H1 (cell line): Measurements from ENCODE around the gene POLE2. TPM values are rescaled to one million over a fixed set of nuclear protein-coding genes. Genes with fewer than 3 reads are reported as not detected.
A peak's percentile ranks its signal among the peaks of the same experiment; 100 is the strongest.

Experiments
- CTCF ChIA-PET: fragments of 300-600 bp; sonication (Branson Sonifier 250); formaldehyde crosslinking; loops from one replicate; lab custom pipeline; 2021; ENCODE audit not compliant: partially characterized antibody; lab: Charles Lee
- POLR2A ChIA-PET: fragments of 300-600 bp; sonication (Branson Sonifier 250); formaldehyde crosslinking; loops from one replicate; lab custom pipeline; 2021; ENCODE audit warnings: inconsistent platforms; ENCODE audit not compliant: partially characterized antibody; lab: Charles Lee
- DNase-seq, 2 experiments: peaks; one replicate each; pipeline versions ENCODE4 v3.0.0 to v3.0.0-alpha.2; 2010 to 2022; ENCODE audit warnings: low spot score in 2 of 2, low read depth in 1 of 2, mixed read lengths in 1 of 2
- FAIRE-seq: peaks from 2 replicates; lab custom pipeline; 2011; peaks lifted over from hg19 to GRCh38; lab: Jason Lieb, UNC
- H2AFZ ChIP-seq: 2 replicates; pipeline ENCODE4 v1.8.1; 2012; ENCODE audit warnings: low read length, inconsistent platforms
- H2AK5ac ChIP-seq: 2 replicates; pipeline ENCODE4 v1.6.1; 2013; ENCODE audit warnings: low read depth, low read length
- H2BK120ac ChIP-seq: replicated peaks from 2 replicates; pipeline ENCODE3; 2013; ENCODE audit warnings: low read depth, low read length, inconsistent platforms
- H2BK12ac ChIP-seq: 2 replicates; pipeline ENCODE4 v1.6.1; 2013; ENCODE audit warnings: low read depth, low read length
- H2BK15ac ChIP-seq: 2 replicates; pipeline ENCODE4 v1.6.1; 2013; ENCODE audit warnings: low read length
- H2BK20ac ChIP-seq: 2 replicates; pipeline ENCODE4 v1.6.1; 2013; ENCODE audit warnings: low read length
- H2BK5ac ChIP-seq: 2 replicates; pipeline ENCODE4 v1.6.1; 2013; ENCODE audit warnings: low read depth, low read length
- H3K14ac ChIP-seq: 2 replicates; pipeline ENCODE4 v1.6.1; 2013; ENCODE audit warnings: inconsistent platforms; ENCODE audit not compliant: insufficient read length
- H3K18ac ChIP-seq: 2 replicates; pipeline ENCODE4 v1.6.1; 2013; ENCODE audit warnings: low read length; ENCODE audit errors: extremely low read depth
- H3K23ac ChIP-seq: 2 replicates; pipeline ENCODE4 v1.6.1; 2013; ENCODE audit warnings: inconsistent platforms; ENCODE audit not compliant: insufficient read length
- H3K23me2 ChIP-seq: 2 replicates; pipeline ENCODE4 v1.6.1; 2013; ENCODE audit warnings: low read depth, low read length
- H3K27ac ChIP-seq: 2 replicates; pipeline ENCODE4 v1.6.1; 2011; ENCODE audit warnings: low read depth, low read length, inconsistent platforms
- H3K27me3 ChIP-seq, 4 experiments: replicated peaks in 1 of 4; 1 replicate in 1 of 4; 2 replicates in 3 of 4; pipeline versions ENCODE4 v1.6.1 to v1.8.1; 2011 to 2013; ENCODE audit warnings: low read length in 3 of 4, mild to moderate bottlenecking in 3 of 4, inconsistent platforms in 2 of 4, mixed read lengths in 2 of 4, moderate library complexity in 1 of 4; ENCODE audit not compliant: control insufficient read depth in 3 of 4, insufficient read depth in 3 of 4; ENCODE audit errors: extremely low read depth in 1 of 4
- H3K36me3 ChIP-seq, 4 experiments: 2 replicates each; pipeline versions ENCODE4 v1.6.1 to v1.8.1; 2011 to 2013; ENCODE audit warnings: mild to moderate bottlenecking in 4 of 4, low read length in 3 of 4, moderate library complexity in 2 of 4, control low read depth in 1 of 4, inconsistent platforms in 1 of 4; ENCODE audit not compliant: insufficient read depth in 4 of 4, control insufficient read depth in 2 of 4
- H3K4ac ChIP-seq: replicated peaks from 2 replicates; pipeline ENCODE3; 2013; ENCODE audit warnings: low read length, low read depth, mixed read lengths, inconsistent platforms; ENCODE audit not compliant: insufficient read length
- H3K4me1 ChIP-seq, 4 experiments: replicated peaks in 1 of 4; 1 replicate in 1 of 4; 2 replicates in 3 of 4; pipeline versions ENCODE4 v1.6.1 to v1.8.1; 2011 to 2013; ENCODE audit warnings: low read length in 3 of 4, inconsistent platforms in 2 of 4, mixed read lengths in 1 of 4; ENCODE audit not compliant: insufficient read depth in 4 of 4, control insufficient read depth in 3 of 4
- H3K4me2 ChIP-seq, 2 experiments: 2 replicates each; pipeline versions ENCODE4 v1.6.1 to v1.8.1; 2011 to 2013; ENCODE audit warnings: low read depth in 2 of 2, low read length in 2 of 2, control low read depth in 1 of 2, inconsistent platforms in 1 of 2, mild to moderate bottlenecking in 1 of 2; ENCODE audit not compliant: insufficient read depth in 1 of 2
- H3K4me3 ChIP-seq, 4 experiments: fragments of 200-600, 300-600 bp in 1 of 4; sonication (generic), shearing (Covaris generic), sonication (Bioruptor Twin) in 1 of 4; 2 replicates each; pipeline versions ENCODE4 v1.5.1 to v1.8.1; 2011 to 2016; ENCODE audit warnings: low read length in 4 of 4, low read depth in 3 of 4, control low read depth in 2 of 4, inconsistent platforms in 2 of 4, mild to moderate bottlenecking in 2 of 4, mixed read lengths in 1 of 4, moderate library complexity in 1 of 4; ENCODE audit not compliant: insufficient read depth in 2 of 4; ENCODE audit errors: extremely low read depth in 1 of 4
- H3K56ac ChIP-seq: replicated peaks from 2 replicates; pipeline ENCODE3; 2013; ENCODE audit warnings: low read depth, mild to moderate bottlenecking, mixed read lengths, low read length, inconsistent platforms; ENCODE audit not compliant: insufficient read length
- H3K79me1 ChIP-seq: 2 replicates; pipeline ENCODE4 v1.6.1; 2013; ENCODE audit warnings: low read depth, low read length, control low read depth
- H3K79me2 ChIP-seq, 2 experiments: 2 replicates each; pipeline versions ENCODE4 v1.6.1 to v1.8.1; 2012 to 2013; ENCODE audit warnings: low read length in 2 of 2, mild to moderate bottlenecking in 2 of 2, inconsistent platforms in 1 of 2; ENCODE audit not compliant: insufficient read depth in 2 of 2, control insufficient read depth in 1 of 2
- H3K9ac ChIP-seq, 4 experiments: replicated peaks in 1 of 4; 1 replicate in 1 of 4; 2 replicates in 3 of 4; pipeline versions ENCODE4 v1.6.1 to v1.8.1; 2011 to 2013; ENCODE audit warnings: low read depth in 3 of 4, low read length in 3 of 4, control low read depth in 2 of 4, mild to moderate bottlenecking in 2 of 4, moderate library complexity in 2 of 4, inconsistent platforms in 1 of 4; ENCODE audit errors: extremely low read depth in 1 of 4
- H3K9me3 ChIP-seq, 2 experiments: 2 replicates each; pipeline versions ENCODE4 v1.6.1 to v1.8.1; 2012 to 2013; ENCODE audit warnings: mild to moderate bottlenecking in 2 of 2, moderate library complexity in 2 of 2, control low read depth in 1 of 2, inconsistent platforms in 1 of 2, low read depth in 1 of 2, low read length in 1 of 2, mixed read lengths in 1 of 2; ENCODE audit not compliant: insufficient read depth in 2 of 2
- H4K20me1 ChIP-seq, 2 experiments: replicated peaks in 1 of 2; 2 replicates each; pipeline versions ENCODE3 to v1.8.1; 2011 to 2013; ENCODE audit warnings: inconsistent platforms in 2 of 2, low read length in 2 of 2, mild to moderate bottlenecking in 1 of 2; ENCODE audit not compliant: insufficient read depth in 2 of 2, control insufficient read depth in 1 of 2
- H4K5ac ChIP-seq: 2 replicates; pipeline ENCODE4 v1.6.1; 2013; ENCODE audit warnings: low read length, low read depth, mixed read lengths, inconsistent platforms; ENCODE audit not compliant: insufficient read length
- H4K8ac ChIP-seq: 2 replicates; pipeline ENCODE4 v1.8.0; 2013; ENCODE audit warnings: mild to moderate bottlenecking, moderate library complexity, low read length, inconsistent platforms; ENCODE audit not compliant: insufficient read depth; ENCODE audit errors: extremely low read depth
- H4K91ac ChIP-seq: replicated peaks from 2 replicates; pipeline ENCODE3; 2013; ENCODE audit warnings: low read length, mixed read lengths, inconsistent platforms; ENCODE audit not compliant: insufficient read length
- BCL11A ChIP-seq, 2 experiments: IDR thresholded peaks; one replicate each; pipeline ENCODE4 v1.6.1; 2011; ENCODE audit warnings: low read depth in 2 of 2, low read length in 2 of 2, mild to moderate bottlenecking in 2 of 2
- CHD2 ChIP-seq: IDR thresholded peaks from 2 replicates; pipeline ENCODE4 v1.6.1; 2012; ENCODE audit warnings: low read length, improper control_type of control experiment
- EGR1 ChIP-seq: IDR thresholded peaks from 2 replicates; pipeline ENCODE4 v1.6.1; 2011; ENCODE audit warnings: low read depth, low read length, borderline replicate concordance
- FOSL1 ChIP-seq: IDR thresholded peaks from 2 replicates; pipeline ENCODE4 v1.6.1; 2011; ENCODE audit warnings: mild to moderate bottlenecking, low read depth, low read length, moderate library complexity; ENCODE audit not compliant: insufficient read depth
- HDAC2 ChIP-seq, 2 experiments: fragments of 300-600 bp in 1 of 2; sonication (generic) in 1 of 2; IDR thresholded peaks; 2 replicates each; pipeline ENCODE4 v1.6.1; 2011 to 2012; ENCODE audit warnings: low read depth in 2 of 2, low read length in 2 of 2, mild to moderate bottlenecking in 2 of 2, moderate library complexity in 2 of 2, borderline replicate concordance in 1 of 2, inconsistent platforms in 1 of 2
- KDM4A ChIP-seq: IDR thresholded peaks from one replicate; pipeline ENCODE4 v1.7.1; 2012; ENCODE audit warnings: low read depth, mild to moderate bottlenecking, moderate library complexity, low read length, inconsistent platforms; ENCODE audit not compliant: severe bottlenecking
- SP1 ChIP-seq: IDR thresholded peaks from 2 replicates; pipeline ENCODE4 v1.6.1; 2011; ENCODE audit warnings: low read depth, low read length
- TAF7 ChIP-seq: optimal IDR thresholded peaks from 2 replicates; pipeline ENCODE3; 2011; ENCODE audit warnings: low read depth, mild to moderate bottlenecking, inconsistent platforms, low read length, moderate library complexity, borderline replicate concordance
- TBP ChIP-seq: IDR thresholded peaks from 2 replicates; pipeline ENCODE4 v1.6.1; 2011; ENCODE audit warnings: low read depth, low read length, improper control_type of control experiment
- WGBS, 2 experiments: shearing (Covaris generic) in 1 of 2; methylation state at CpG; one replicate each; pipeline versions ENCODE4 v1.1.6 to v1.1.7; 2013 to 2015; ENCODE audit warnings: low lambda C conversion rate in 2 of 2, mixed read lengths in 2 of 2, inconsistent platforms in 1 of 2, low coverage in 1 of 2, missing lambda C conversion rate in 1 of 2; ENCODE audit not compliant: insufficient replicate concordance in 2 of 2, insufficient coverage in 1 of 2, insufficient read length in 1 of 2; ENCODE audit errors: extremely low coverage in 1 of 2, missing lambda C conversion rate in 1 of 2; 5-methylcytosine and 5-hydroxymethylcytosine counted together
- polyA plus RNA-seq, 7 experiments: library from polyadenylated mRNA; depleted of rRNA in 3 of 7; stranded (reverse) in 5 of 7; unstranded in 2 of 7; fragments of >200 nt in 5 of 7; fragments of 200-250 nt in 2 of 7; gene quantifications; 1 replicate in 5 of 7; 2 replicates in 1 of 7; 4 replicates in 1 of 7; pipeline versions ENCODE4 v1.2.1 to v1.2.3, GENCODE V29; 2011 to 2013; ENCODE audit warnings: missing spikeins in 2 of 7, mixed read lengths in 2 of 7
- total RNA-seq: library from RNA; stranded (reverse); fragmentation: NEBNext Ultra II Directional; extraction: Animal tissue kit (Norgen Biotek cat#: 25700); gene quantifications from 2 replicates; pipeline ENCODE4 v1.2.1, GENCODE V29; 2021
- TF ChIP-seq, protein P1 (sequence below): IDR thresholded peaks from 2 replicates; pipeline ENCODE4 v1.6.1; 2011; ENCODE audit warnings: low read length, improper control_type of control experiment
- TF ChIP-seq, protein P2 (sequence below): IDR thresholded peaks from 2 replicates; pipeline ENCODE4 v1.6.1; 2012; ENCODE audit warnings: low read length, inconsistent platforms

The POLE2 gene
- total and polyA plus RNA-seq, 2 of the 8 experiments (the other 6 are each of a cell fraction or from before 2014, with no cell fraction given): 31.2 to 41.7 TPM

DNA sequence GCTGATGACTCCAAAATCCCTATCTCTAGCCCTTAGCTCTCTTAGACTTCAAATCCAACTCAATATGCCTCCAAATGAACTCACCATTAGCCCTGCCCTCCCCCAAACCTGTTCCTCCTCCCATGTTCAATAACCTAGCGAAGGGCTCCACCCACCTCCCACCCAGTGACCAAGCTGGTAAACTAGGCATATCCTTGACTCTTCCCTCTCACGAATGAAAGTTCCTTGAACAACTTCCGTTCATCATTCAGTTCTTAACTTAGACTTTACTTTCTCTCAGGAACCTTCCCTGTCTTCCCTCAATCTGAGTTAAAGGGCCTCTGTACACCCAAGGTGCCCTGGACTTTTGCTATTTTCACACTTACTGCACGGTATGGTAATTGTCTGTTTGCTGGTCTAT, 3.0 kb upstream of the POLE2 start:
- Histone ChIP-seq H4K5ac (no peak overlapping the region), H3K27ac (no peak overlapping the region), H3K79me2 (peaks cover 0 to 15% of the 10 kb centered on the region in 2 experiments; a peak in 2 of 4 replicates), H3K4ac (no peak overlapping the region), H3K4me1 (peaks cover 0 to 9% (median 4%) of the 10 kb centered on the region in 4 experiments; a peak in 6 of 7 replicates), H3K23ac (no peak overlapping the region), H2BK5ac (no peak overlapping the region), H3K4me2 (peak overlapping the region; percentile 83 to 96; a peak in 1 of 4 replicates), H3K9me3 (no peaks in the 10 kb centered on the region), H3K9ac (no peak overlapping the region), H2BK120ac (no peak overlapping the region), H2BK15ac (no peak overlapping the region), H3K27me3 (peaks cover 0 to 13% (median 7%) of the 10 kb centered on the region in 4 experiments), H4K20me1 (no peaks in the 10 kb centered on the region), H3K4me3 (peak overlapping the region in 1 of 4 experiments; percentile 89; a peak in 1 of 8 replicates), H2BK20ac (no peak overlapping the region), H2AFZ (no peak overlapping the region), H3K79me1 (no peaks in the 10 kb centered on the region), H3K14ac (no peak overlapping the region), H4K8ac (no peak overlapping the region), H3K56ac (no peak overlapping the region), H2BK12ac (no peak overlapping the region), H3K23me2 (peaks cover 10% of the 10 kb centered on the region), H3K36me3 (no peaks in the 10 kb centered on the region), H3K18ac (no peak overlapping the region), H2AK5ac (no peak overlapping the region), H4K91ac (no peak overlapping the region)
- FAIRE-seq (no peak), DNase-seq (no peak)
- 74% methylated on average over 4 of the region's 4 CpGs; no CpG with 5 or more reads in 1 of the 2 experiments for WGBS, 2 experiments
- POLR2A ChIA-PET: interaction anchor here (0.6 to 1.4 kb wide), 4 partner anchors 11 to 77 kb away, joined by 3 to 7 read pairs (median 4); partner anchors contain the start of gene KLHDC2
- CTCF ChIA-PET: interaction anchor here (0.6 kb wide), 1 partner anchor 52 kb away, joined by 4 read pairs; no protein-coding TSS in a partner anchor
- no peak for TF ChIP-seq SP1
- TF ChIP-seq FOSL1: no peak
- TF ChIP-seq, protein P1, sequence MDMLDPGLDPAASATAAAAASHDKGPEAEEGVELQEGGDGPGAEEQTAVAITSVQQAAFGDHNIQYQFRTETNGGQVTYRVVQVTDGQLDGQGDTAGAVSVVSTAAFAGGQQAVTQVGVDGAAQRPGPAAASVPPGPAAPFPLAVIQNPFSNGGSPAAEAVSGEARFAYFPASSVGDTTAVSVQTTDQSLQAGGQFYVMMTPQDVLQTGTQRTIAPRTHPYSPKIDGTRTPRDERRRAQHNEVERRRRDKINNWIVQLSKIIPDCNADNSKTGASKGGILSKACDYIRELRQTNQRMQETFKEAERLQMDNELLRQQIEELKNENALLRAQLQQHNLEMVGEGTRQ: no peak
- TF ChIP-seq, protein P2, sequence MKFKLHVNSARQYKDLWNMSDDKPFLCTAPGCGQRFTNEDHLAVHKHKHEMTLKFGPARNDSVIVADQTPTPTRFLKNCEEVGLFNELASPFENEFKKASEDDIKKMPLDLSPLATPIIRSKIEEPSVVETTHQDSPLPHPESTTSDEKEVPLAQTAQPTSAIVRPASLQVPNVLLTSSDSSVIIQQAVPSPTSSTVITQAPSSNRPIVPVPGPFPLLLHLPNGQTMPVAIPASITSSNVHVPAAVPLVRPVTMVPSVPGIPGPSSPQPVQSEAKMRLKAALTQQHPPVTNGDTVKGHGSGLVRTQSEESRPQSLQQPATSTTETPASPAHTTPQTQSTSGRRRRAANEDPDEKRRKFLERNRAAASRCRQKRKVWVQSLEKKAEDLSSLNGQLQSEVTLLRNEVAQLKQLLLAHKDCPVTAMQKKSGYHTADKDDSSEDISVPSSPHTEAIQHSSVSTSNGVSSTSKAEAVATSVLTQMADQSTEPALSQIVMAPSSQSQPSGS: no peak
- no peak for TF ChIP-seq EGR1
- no peak for TF ChIP-seq TBP
- TF ChIP-seq HDAC2 (IDR thresholded peaks at IDR 0.05; ENCODE audit: borderline replicate concordance in 1 of 2, low read depth in 2 of 2, low read length in 2 of 2): no peak
- TF ChIP-seq TAF7: no peak
- no peak for TF ChIP-seq BCL11A (IDR thresholded peaks at IDR 0.05; ENCODE audit: low read depth in 2 of 2, low read length in 2 of 2)
- TF ChIP-seq CHD2: no peak
- no peak for TF ChIP-seq KDM4A
